ENCODE results near the gene GATAD2A. TPM values are rescaled to one million over a fixed set of nuclear protein-coding genes. Genes with fewer than 3 reads are reported as not detected.

The GATAD2A gene
- total RNA-seq, 2 donors from 2014 or later: 102 to 145 TPM

DNA sequence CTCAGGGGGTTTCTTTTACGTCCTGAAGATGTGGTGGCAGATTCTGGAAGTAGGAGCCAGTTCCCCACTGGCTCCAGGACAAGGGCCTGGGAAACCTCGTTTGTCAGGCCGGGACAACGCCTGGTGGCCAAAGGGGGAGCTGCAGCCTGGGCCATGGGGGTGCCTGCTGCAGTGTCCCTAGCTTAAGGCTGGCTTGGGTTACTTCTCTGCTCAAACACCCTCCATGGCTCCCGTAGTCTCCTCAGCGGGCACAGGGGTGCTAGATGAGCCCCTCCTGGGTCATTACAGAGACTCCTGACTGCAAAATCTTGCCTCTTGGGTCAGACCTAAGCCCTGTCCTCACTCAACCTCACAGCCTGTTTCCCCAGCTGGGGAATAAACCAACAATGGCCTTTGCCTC, 147.3 kb downstream of the GATAD2A start:
- intact Hi-C loops (cut with DNase I): no loop called here

DNA sequence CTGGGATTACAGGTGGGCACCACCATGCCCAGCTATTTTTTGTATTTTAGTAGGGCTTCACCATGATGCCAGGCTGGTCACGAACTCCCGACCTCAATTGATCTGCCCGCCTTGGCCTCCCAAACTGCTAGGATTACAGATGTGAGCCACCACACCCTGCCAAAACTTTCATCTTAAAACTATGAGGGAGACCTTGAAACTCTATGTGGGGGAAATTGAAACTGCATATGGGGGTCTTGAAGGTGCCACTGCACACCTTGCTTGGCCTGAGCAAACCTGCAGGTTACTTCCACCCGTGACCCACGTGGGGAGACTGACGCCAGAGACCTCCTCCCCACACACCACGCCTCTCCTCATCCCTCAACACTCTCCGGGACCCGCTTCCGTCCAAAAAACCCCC, 148.2 kb downstream of the GATAD2A start:
- Histone ChIP-seq H3K9ac (ENCODE audit: low read depth in 2 of 2, low read length in 2 of 2) (no peak overlapping the region), H3K9me3 (no peaks in the 10 kb centered on the region), H3K27me3 (no peaks in the 10 kb centered on the region), H3K27ac (no peak overlapping the region), H3K4me3 (no peak overlapping the region), H3K36me3 (no peaks in the 10 kb centered on the region), H3K4me1 (no peaks in the 10 kb centered on the region)
- intact Hi-C loops (cut with DNase I): no loop called here
- DNase-seq: no peak
- TF ChIP-seq, protein P1, sequence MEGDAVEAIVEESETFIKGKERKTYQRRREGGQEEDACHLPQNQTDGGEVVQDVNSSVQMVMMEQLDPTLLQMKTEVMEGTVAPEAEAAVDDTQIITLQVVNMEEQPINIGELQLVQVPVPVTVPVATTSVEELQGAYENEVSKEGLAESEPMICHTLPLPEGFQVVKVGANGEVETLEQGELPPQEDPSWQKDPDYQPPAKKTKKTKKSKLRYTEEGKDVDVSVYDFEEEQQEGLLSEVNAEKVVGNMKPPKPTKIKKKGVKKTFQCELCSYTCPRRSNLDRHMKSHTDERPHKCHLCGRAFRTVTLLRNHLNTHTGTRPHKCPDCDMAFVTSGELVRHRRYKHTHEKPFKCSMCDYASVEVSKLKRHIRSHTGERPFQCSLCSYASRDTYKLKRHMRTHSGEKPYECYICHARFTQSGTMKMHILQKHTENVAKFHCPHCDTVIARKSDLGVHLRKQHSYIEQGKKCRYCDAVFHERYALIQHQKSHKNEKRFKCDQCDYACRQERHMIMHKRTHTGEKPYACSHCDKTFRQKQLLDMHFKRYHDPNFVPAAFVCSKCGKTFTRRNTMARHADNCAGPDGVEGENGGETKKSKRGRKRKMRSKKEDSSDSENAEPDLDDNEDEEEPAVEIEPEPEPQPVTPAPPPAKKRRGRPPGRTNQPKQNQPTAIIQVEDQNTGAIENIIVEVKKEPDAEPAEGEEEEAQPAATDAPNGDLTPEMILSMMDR (IDR thresholded peaks at IDR 0.05): no peak

More for the DNA sequence above, 147.3 kb downstream of the GATAD2A start:
- no peaks in the 10 kb centered on the region for H3K9me3 ChIP-seq
- H3K27ac ChIP-seq: no peak overlapping the region
- H3K9ac ChIP-seq (ENCODE audit: low read depth in 2 of 2, low read length in 2 of 2): no peak overlapping the region
- H3K4me3 ChIP-seq: no peak overlapping the region
- no peak for DNase-seq
- no peaks in the 10 kb centered on the region for H3K36me3 ChIP-seq
- H3K27me3 ChIP-seq: peaks cover 3% of the 10 kb centered on the region
- no peaks in the 10 kb centered on the region for H3K4me1 ChIP-seq
- TF ChIP-seq, protein P1 (IDR thresholded peaks at IDR 0.05): peak; percentile 63

DNA sequence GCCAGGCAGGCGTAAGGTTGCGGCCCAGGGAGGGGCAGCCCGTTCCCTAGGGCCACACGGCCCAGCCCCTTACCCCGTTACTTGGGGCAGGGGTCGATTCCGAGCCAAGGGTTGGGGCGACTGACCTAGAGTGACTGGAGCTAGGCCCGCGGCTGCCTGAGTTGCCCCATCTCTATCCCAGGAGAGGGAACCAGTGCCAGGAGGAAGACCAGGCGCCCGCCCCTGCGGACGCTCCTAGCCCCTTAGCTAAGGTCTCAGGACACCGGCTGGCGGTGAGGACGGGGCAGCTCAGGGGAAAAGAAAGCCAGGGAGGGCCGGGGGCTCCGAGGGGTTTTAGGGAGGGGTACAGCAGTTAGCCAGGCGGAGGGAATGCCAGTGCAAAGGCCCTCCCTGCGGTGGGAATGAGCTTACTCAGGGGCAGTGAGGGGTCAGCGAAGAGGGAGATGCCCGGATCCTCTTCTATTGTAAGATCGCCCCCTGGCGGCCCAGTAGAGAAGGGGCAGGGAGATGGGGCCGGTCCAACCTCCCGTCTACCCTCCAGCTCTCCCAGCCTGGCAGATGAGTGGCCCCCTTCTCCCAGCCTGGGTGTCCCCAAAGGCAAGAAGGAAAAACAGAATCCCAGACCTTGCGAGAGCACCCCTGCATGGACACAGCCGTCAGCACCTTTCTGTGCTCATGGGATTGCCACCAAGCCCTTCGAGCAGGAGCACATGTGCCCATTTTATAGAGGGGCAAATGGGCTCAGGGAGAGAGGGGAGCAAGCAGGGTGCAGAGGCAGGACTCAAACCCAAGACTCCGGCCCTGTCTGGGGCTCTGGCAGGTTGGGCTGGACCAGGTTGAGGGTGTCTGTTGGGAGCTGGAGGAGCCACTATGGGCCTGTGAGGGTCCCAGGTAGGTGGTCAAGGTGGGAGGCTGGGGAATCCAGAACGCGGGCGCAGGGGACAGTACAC, 148.9 kb downstream of the GATAD2A start:
- Histone ChIP-seq H3K4me3 (no peak overlapping the region), H3K9me3 (no peaks in the 10 kb centered on the region), H3K27ac (no peak overlapping the region), H3K36me3 (no peaks in the 10 kb centered on the region), H3K4me1 (no peaks in the 10 kb centered on the region), H3K27me3 (no peaks in the 10 kb centered on the region), H3K9ac (ENCODE audit: low read depth in 2 of 2, low read length in 2 of 2) (no peak overlapping the region)
- TF ChIP-seq, protein P1 (IDR thresholded peaks at IDR 0.05): peak; percentile 78
- intact Hi-C loops (cut with DNase I): no loop called here
- peak; percentile 57 for DNase-seq

DNA sequence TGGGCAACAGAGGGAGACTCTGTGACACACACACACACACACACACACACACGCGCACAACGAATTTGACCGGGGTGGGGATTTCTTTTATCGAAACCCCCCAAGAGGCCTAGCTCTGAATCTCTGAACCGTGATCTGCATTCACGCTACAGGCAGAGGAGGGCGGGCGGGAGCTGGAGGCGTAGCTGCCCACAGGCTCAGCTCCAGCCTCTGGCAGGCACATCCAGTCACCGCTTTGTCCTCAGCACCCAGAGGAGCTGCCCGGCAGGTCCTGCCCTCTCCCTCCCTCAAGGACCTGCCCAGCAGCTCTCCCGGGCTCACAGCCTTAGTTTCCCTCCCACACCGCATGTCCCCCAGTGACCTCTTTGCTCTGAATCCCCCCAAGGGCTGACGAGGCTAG, 152.6 kb downstream of the GATAD2A start:
- no peaks in the 10 kb centered on the region for H3K27me3 ChIP-seq
- TF ChIP-seq, protein P1 (IDR thresholded peaks at IDR 0.05): no peak
- no peak overlapping the region for H3K4me3 ChIP-seq
- DNase-seq: no peak
- intact Hi-C loops (cut with DNase I): no loop called here
- no peaks in the 10 kb centered on the region for H3K9me3 ChIP-seq
- H3K4me1 ChIP-seq: no peaks in the 10 kb centered on the region
- no peak overlapping the region for H3K9ac ChIP-seq (ENCODE audit: low read depth in 2 of 2, low read length in 2 of 2)
- H3K36me3 ChIP-seq: no peaks in the 10 kb centered on the region
- no peak overlapping the region for H3K27ac ChIP-seq

Small RNA genes within 50 kb of the gene (microRNA-seq; reads per million reads assigned to microRNA genes)
- gene MIR640: not detected

Other genes with a start within 250 kb of the GATAD2A start
- gene MEF2B, start 235.4 kb upstream of the GATAD2A start, total RNA-seq: 1 to 10 TPM; 1.5 to 3.9 TPM
- 10 to 100 TPM; 27.8 to 27.9 TPM for gene BORCS8, start 213.5 kb upstream of the GATAD2A start, total RNA-seq
- 10 to 100 TPM; 57.4 to 70.0 TPM for gene RFXANK, start 213.4 kb upstream of the GATAD2A start, total RNA-seq
- 10 to 100 TPM in 1 of 2 donors, 1 to 10 TPM in 1; 8.1 to 29.5 TPM for gene NR2C2AP, start 202.3 kb upstream of the GATAD2A start, total RNA-seq
- gene NCAN, start 193.7 kb upstream of the GATAD2A start, total RNA-seq: under 1 TPM in 1 of 2 donors, not detected in 1; 0.05 TPM
- 10 to 100 TPM in 1 of 2 donors, 1 to 10 TPM in 1; 3.3 to 11.7 TPM for gene TM6SF2, start 132.4 kb upstream of the GATAD2A start, total RNA-seq
- 10 to 100 TPM; 33.2 to 54.7 TPM for gene SUGP1, start 85.2 kb upstream of the GATAD2A start, total RNA-seq
- gene MAU2, start 84.8 kb upstream of the GATAD2A start, total RNA-seq: 10 to 100 TPM; 33.5 to 56.7 TPM
- 1 to 10 TPM; 2.2 to 3.6 TPM for gene TSSK6, start 109.9 kb downstream of the GATAD2A start, total RNA-seq
- 100 to 1,000 TPM; 399 to 494 TPM for gene NDUFA13, start 110.5 kb downstream of the GATAD2A start, total RNA-seq
- gene YJEFN3, start 123.2 kb downstream of the GATAD2A start, total RNA-seq: 10 to 100 TPM in 1 of 2 donors, 1 to 10 TPM in 1; 1.9 to 17.3 TPM
- under 1 TPM; 0.05 to 0.35 TPM for gene CILP2, start 132.6 kb downstream of the GATAD2A start, total RNA-seq
- gene PBX4, start 213.0 kb downstream of the GATAD2A start, total RNA-seq: 1 to 10 TPM; 2.3 to 4.9 TPM
- gene LPAR2, start 222.5 kb downstream of the GATAD2A start, total RNA-seq: 10 to 100 TPM; 16.6 to 22.6 TPM
- 10 to 100 TPM; 31.4 to 32.2 TPM for gene GMIP, start 238.0 kb downstream of the GATAD2A start, total RNA-seq